Activated CD8-positive, alpha-beta memory T cell treated with anti-CD3 and anti-CD28 coated beads for 1 hour (primary cell): ENCODE data around the gene LMNA.

Experiments
- DNase-seq, 2 donors: peaks; one replicate each; pipeline ENCODE4 v3.0.0-alpha.2; 2020; ENCODE audit warnings: low read depth in 1 of 2; ENCODE audit errors: extremely low read depth in 1 of 2

LMNA gene

GRCh38 chr1:156136970-156137483, 22.5 kb downstream of the LMNA start:
- DNase-seq = no peak

GRCh38 chr1:156138458-156138867, 24.0 kb downstream of the LMNA start:
- no peak for DNase-seq

GRCh38 chr1:156140879-156141707, 26.6 kb downstream of the LMNA start:
- no peak for DNase-seq

- DNase-seq = no peak
Measured at GRCh38 chr1:156143765-156144489, 29.4 kb downstream of the LMNA start.

- DNase-seq = no peak
Measured at GRCh38 chr1:156144742-156145141, 30.2 kb downstream of the LMNA start.

GRCh38 chr1:156145650-156146019, 31.1 kb downstream of the LMNA start:
- DNase-seq = no peak

- DNase-seq = no peak
Measured at GRCh38 chr1:156146020-156146768, 31.7 kb downstream of the LMNA start.

- no peak for DNase-seq
Measured at GRCh38 chr1:156146769-156147405, 32.4 kb downstream of the LMNA start.

- no peak for DNase-seq
Measured at GRCh38 chr1:156148216-156148615, 33.7 kb downstream of the LMNA start.

- no peak for DNase-seq
Measured at GRCh38 chr1:156149374-156150332, 35.1 kb downstream of the LMNA start.

- no peak for DNase-seq
Measured at GRCh38 chr1:156150333-156151011, 36.0 kb downstream of the LMNA start.

GRCh38 chr1:156151093-156151688, 36.7 kb downstream of the LMNA start:
- DNase-seq = no peak

- no peak for DNase-seq
Measured at GRCh38 chr1:156152628-156153027, 38.1 kb downstream of the LMNA start.

- no peak for DNase-seq
Measured at GRCh38 chr1:156153362-156153761, 38.9 kb downstream of the LMNA start, which contains the start of gene SEMA4A. Gene SEMA4A (plus strand): TSS chr1:156153585. CDS start chr1:156154579, 994 bp downstream.

- DNase-seq = no peak
Measured at GRCh38 chr1:156154317-156154749, 39.8 kb downstream of the LMNA start.

GRCh38 chr1:156155756-156156510, 41.4 kb downstream of the LMNA start:
- DNase-seq = no peak

- no peak for DNase-seq
Measured at GRCh38 chr1:156157506-156157905, 43.0 kb downstream of the LMNA start.

- no peak for DNase-seq
Measured at GRCh38 chr1:156157966-156158365, 43.5 kb downstream of the LMNA start.
